ENCODE measurements around the gene HSPA2. TPM values are rescaled to one million over a fixed set of nuclear protein-coding genes. Genes with fewer than 3 reads are reported as not detected.
"Not testable (repeated sequence)": the region's sequence is repeated elsewhere in the genome, so short reads cannot be mapped to it uniquely, and the experiment has no call there.

The HSPA2 gene
- total RNA-seq, 2 donors from 2014 or later, result 52.7 to 61.7 TPM

DNA sequence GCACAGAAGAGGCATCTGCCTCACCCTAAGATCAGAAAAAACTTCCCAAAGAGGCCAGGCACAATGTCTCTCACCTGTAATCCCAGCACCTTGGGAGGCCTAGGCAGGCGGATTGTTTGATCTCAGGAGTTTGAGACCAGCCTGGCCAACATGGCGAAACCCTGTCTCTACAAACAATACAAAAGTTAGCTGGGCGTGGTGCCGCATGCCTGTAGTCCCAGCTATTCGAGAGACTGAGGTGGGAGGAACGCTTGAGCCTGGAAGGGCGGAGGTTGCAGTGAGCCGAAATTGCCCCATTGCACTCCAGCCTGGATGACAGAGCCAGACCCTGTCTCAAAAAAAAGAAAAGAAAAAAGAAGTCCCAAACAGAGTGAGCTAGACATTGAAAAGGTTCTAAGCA lies 31.5 kb upstream of the HSPA2 start:
- DNase-seq, result no peak
- ATAC-seq, result no peak
- intact Hi-C loops (cut with DNase I, micrococcal nuclease), result no loop called here

GRCh38 chr14:64510825-64511671 lies 29.5 kb upstream of the HSPA2 start:
- peak; percentile 72 for ATAC-seq
- intact Hi-C loops (cut with DNase I, micrococcal nuclease), result no loop called here
- peak; percentile 60 to 82 for DNase-seq

DNA sequence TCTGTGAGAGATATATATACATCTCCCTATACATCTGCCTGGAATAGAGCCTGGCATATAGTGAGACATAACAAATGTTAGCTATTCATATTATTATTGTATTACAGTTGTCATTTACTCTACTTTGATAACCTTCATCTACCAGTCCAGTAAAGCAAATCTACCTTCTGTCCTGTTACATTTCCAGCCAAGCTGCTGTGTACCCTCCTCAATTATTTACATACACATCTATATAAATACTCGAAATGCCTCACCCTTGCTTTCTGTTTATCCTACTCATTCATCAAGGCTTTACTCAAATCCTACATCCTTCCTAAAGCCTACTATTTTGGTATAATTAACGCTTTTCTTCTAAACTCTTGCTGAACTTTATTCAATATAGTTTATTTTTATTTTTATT lies 27.3 kb upstream of the HSPA2 start:
- no peak for DNase-seq
- intact Hi-C loops (cut with DNase I, micrococcal nuclease), result no loop called here
- ATAC-seq, result no peak

DNA sequence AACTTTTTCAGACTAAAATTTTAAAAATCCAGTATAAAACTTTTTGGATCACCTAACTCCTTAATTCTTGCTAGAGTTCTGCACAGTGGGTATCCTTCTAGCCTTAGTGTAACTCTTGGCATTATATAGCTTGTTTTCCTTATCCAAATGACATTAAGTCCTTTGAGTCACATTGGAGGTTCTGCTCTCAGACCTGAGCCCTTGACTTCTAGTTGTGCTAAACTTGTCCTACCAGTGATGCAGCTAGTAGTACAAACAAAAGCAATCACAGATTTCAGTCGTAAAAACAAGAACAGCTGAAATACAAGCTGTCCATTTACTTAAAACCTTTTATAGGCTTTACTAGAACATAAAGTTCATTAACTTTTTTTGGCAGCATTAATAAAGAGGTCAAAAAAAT lies 25.5 kb upstream of the HSPA2 start:
- DNase-seq (no peak), ATAC-seq (peak; percentile 61)
- intact Hi-C loops (cut with DNase I, micrococcal nuclease), result no loop called here

GRCh38 chr14:64516969-64517368 lies 23.6 kb upstream of the HSPA2 start:
- ATAC-seq (no peak), DNase-seq (no peak)
- intact Hi-C loops (cut with DNase I, micrococcal nuclease), result no loop called here

DNA sequence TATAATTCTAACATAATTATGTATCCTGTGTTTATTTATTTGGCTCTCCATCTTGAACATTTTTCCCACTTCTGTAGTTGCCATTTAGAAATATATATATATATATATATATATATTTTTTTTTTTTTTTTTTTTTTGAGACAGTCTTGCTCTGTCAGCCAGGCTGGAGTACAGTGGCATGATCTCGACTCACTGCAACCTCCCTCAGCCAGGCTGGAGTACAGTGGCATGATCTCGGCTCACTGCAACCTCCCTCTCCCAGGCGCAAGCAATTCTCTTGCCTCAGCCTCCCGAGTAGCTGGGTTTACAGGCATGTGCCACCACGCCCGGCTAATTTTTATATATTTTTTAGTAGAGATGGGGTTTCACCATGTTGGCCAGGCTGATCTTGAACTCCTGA lies 22.9 kb upstream of the HSPA2 start:
- DNase-seq; ATAC-seq; intact Hi-C loops (cut with DNase I, micrococcal nuclease): not testable (repeated sequence)

DNA sequence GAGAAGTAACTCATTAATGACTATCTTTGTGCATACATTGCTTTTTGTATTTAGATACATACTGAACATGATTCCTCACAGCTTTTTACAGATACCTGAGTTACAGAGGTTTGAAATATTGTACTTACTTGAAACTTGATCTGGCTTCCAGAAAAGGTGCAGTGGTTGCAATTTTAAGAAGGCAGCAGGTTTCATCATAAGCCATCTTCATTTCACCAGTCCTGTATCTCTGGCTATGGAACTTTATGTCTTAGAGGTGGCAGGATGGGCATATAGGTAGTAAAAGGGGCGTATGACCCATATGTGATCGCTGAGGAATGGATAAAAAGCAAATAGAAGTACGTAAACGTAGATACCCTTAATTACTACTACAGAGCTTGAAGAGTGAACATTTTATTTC lies 22.3 kb upstream of the HSPA2 start:
- ATAC-seq (no peak), DNase-seq (no peak)
- intact Hi-C loops (cut with DNase I, micrococcal nuclease), result no loop called here

- intact Hi-C loops (cut with DNase I, micrococcal nuclease), result no loop called here
- no peak for DNase-seq
- no peak for ATAC-seq
Measured at GRCh38 chr14:64520699-64521098, 19.8 kb upstream of the HSPA2 start.

- DNase-seq, result no peak
- intact Hi-C loops (cut with DNase I, micrococcal nuclease), result no loop called here
Measured at GRCh38 chr14:64522591-64523355, 17.8 kb upstream of the HSPA2 start.

GRCh38 chr14:64525354-64525753 lies 15.2 kb upstream of the HSPA2 start:
- DNase-seq (no peak), ATAC-seq (no peak)
- intact Hi-C loops (cut with DNase I, micrococcal nuclease), result no loop called here

More at GRCh38 chr14:64522591-64523355, 17.8 kb upstream of the HSPA2 start:
- ATAC-seq, result no peak

GRCh38 chr14:64531567-64531966 lies 9.0 kb upstream of the HSPA2 start:
- no peak for ATAC-seq
- no peak for DNase-seq
- intact Hi-C loops (cut with DNase I, micrococcal nuclease), result no loop called here

DNA sequence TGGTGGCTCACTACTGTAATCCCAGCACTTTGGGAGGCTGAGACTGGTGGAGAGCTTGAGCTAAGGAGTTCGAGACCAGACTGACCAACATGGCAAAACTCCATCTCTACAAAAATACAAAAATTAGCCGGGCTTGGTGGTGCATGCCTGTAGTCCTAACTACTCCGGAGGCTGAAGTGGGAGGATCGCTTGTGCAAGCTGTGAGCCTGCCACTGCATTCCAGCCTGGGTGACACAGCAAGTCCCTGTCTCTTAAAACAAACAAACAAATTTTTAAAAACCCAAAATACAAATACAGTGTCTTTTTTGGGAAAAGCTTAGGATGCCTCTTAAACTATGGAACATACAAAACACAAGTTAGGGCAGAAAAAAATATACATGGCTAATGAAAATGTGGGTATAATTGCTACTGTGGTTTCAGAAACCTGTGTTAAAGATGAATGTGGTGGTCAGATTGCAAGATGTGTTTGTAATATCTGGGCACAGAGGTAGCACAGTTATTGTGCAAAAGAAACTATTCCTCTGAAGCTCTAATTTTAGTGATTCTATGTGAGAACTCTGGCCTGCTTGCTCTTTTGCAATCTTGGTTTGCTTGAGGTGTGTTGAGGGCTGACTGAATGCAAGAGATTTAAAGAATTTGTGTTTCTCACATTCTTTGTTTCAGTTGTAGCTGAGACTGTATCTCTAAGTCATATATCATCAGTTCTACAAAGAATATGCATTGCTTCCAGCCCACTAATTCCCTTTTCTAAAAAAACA lies 3.9 kb upstream of the HSPA2 start:
- intact Hi-C loops (cut with DNase I, micrococcal nuclease), result no loop called here
- no peak for ATAC-seq

GRCh38 chr14:64541261-64541971 lies 875 bp downstream of the HSPA2 start:
- DNase-seq (peak; percentile 35 to 43), ATAC-seq (no peak)
- intact Hi-C loops (cut with DNase I, micrococcal nuclease), result loop anchor here in 1 of 2 donors (5.0 kb wide), 1 partner anchor 96 kb away; no protein-coding TSS in a partner anchor

More for the DNA sequence above, 3.9 kb upstream of the HSPA2 start:
- DNase-seq, result no peak

GRCh38 chr14:64541972-64542835 lies 1.7 kb downstream of the HSPA2 start:
- intact Hi-C loops (cut with DNase I, micrococcal nuclease), result loop anchor here in 1 of 2 donors (5.0 kb wide), 1 partner anchor 95 kb away; no protein-coding TSS in a partner anchor
- no peak for ATAC-seq

DNA sequence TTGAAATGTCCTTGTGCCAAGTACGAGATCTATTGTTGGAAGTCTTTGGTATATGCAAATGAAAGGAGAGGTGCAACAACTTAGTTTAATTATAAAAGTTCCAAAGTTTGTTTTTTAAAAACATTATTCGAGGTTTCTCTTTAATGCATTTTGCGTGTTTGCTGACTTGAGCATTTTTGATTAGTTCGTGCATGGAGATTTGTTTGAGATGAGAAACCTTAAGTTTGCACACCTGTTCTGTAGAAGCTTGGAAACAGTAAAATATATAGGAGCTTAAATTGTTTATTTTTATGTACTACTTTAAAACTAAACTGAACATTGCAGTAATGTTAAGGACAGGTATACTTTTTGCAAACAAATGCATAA lies 2.3 kb downstream of the HSPA2 start:
- intact Hi-C loops (cut with DNase I, micrococcal nuclease), result loop anchor here in 1 of 2 donors (5.0 kb wide), 1 partner anchor 94 kb away; no protein-coding TSS in a partner anchor
- DNase-seq, result no peak

More at GRCh38 chr14:64541972-64542835, 1.7 kb downstream of the HSPA2 start:
- peak in 1 of 2 donors; percentile 20 for DNase-seq

GRCh38 chr14:64544607-64545312 lies 4.2 kb downstream of the HSPA2 start:
- ATAC-seq (no peak), DNase-seq (no peak)
- intact Hi-C loops (cut with DNase I, micrococcal nuclease), result loop anchor here in 1 of 2 donors (5.0 kb wide), 1 partner anchor 93 kb away; no protein-coding TSS in a partner anchor

More for the DNA sequence above, 2.3 kb downstream of the HSPA2 start:
- no peak for ATAC-seq

GRCh38 chr14:64549016-64549415 lies 8.5 kb downstream of the HSPA2 start:
- intact Hi-C loops (cut with DNase I, micrococcal nuclease), result no loop called here

More at GRCh38 chr14:64549016-64549415, 8.5 kb downstream of the HSPA2 start:
- ATAC-seq (no peak), DNase-seq (no peak)

All from left colon (tissue), 2 donors.